ENCODE results near the gene OPCML.

Gene OPCML

DNA sequence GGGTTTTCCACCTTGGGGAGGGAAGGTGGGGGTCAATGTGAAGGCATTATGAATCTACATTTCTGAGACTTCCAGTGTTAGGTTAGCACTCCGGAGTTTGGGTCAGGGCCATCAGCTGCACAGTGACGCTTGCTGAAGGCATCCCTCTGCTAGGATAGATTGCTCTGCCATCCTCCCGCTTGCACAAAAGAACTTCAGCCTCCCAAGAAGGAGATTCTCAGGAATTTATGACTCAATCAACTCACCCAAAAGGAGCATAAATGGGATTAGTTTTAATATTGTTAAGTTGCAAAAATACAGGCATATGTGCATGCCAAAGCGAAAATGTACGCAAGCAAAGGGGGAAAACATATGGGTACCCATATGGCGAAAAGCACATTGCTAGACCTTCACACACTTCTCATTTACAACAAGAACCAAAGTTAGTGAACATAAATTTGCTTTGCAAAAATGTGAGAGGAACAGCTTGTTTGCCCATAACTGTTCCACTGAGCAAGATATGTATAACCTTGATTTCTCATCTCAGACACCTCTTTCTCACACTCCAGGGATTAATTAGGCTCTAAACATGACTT lies 1013.0 kb downstream of the OPCML start:
- no peak for DNase-seq

- no peak for DNase-seq
These were observed 1027.7 kb downstream of the OPCML start for GRCh38 chr11:132504501-132505041.

- no peak for DNase-seq
These were observed 1030.9 kb downstream of the OPCML start for GRCh38 chr11:132501356-132501755.

DNA sequence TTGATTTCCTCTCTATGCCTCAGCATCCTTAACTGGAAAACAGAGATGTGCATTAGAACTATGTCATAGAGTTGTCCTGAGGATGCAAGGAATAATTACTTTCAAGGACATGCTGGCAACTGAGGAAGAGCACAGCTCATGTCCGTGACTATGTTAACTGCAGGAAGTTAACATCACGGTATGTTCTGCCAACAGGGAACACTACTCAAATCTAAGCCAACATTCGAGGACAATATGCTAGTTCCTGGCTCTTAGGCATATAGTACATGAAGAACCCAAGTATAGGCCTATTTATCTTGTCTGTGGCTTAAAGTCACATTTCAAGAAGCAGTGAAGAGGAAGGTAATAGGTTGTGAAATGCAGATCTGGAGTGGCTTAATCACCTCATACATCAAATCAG lies 1032.6 kb downstream of the OPCML start:
- DNase-seq, result no peak

GRCh38 chr11:132496341-132496740 lies 1036.0 kb downstream of the OPCML start:
- no peak for DNase-seq

- no peak for DNase-seq
These were observed 1038.5 kb downstream of the OPCML start for GRCh38 chr11:132493801-132494200.

DNA sequence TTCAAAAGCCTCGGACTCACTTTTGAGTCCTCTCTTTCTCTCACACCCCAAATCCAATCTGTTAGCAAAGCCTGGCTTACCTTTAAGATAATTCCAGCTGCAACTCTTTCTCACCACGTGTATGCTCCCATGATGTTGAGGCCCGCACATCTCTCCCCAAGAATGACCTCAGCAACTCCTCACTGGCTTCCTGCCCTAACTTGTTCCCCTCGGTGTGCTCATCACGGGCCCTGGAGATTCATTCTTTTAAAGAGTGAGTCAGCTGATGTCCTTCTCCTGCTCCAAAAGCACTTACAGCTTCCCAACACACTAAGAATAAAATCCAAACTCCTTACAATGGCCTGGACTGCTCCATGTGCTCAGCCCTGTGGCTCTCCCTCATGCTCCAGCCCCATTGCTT lies 1041.3 kb downstream of the OPCML start:
- DNase-seq, result no peak

GRCh38 chr11:132486060-132486459 lies 1046.2 kb downstream of the OPCML start:
- no peak for DNase-seq

GRCh38 chr11:132475026-132475425 lies 1057.3 kb downstream of the OPCML start:
- DNase-seq, result no peak

- DNase-seq, result no peak
These were observed 1059.7 kb downstream of the OPCML start for GRCh38 chr11:132472411-132473172.

GRCh38 chr11:132471466-132471865 lies 1060.8 kb downstream of the OPCML start:
- no peak for DNase-seq

DNA sequence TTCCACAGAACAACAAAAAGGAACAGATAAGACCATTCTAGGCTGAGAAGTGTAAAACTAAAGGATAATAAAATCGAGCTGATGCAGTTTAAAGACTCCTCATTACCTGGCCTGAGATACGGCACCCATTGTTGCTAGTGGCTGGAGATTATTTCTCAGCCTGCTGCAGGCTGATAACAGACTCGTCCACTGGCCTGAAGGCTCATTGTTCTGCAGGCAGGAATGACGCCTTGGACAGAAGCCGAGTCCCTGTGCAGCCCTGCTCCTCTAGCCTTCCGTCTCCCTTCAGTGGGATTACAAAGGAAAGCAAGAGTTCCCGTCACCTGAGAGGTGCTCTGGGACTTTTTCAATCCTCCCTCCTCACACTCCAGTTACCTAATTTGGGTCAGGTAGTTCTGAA lies 1065.3 kb downstream of the OPCML start:
- no peak for DNase-seq

DNA sequence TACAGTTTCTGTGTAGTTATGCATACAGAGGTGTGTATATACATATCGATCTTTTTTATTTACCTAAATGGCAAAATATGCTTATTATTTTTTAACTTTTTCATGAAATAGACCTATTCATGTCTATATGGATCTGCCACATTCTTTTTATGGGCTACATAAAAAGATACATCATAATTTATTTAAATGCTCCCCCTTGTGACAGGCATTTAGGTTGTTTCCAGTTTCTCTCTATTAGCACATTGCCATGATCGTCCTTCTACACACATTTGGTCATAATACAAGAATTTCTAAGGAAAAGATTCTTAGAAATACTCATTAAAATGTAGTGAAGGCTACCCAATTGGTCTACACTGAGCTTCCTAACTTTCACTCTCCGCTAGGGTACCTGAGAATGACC lies 1067.4 kb downstream of the OPCML start:
- DNase-seq, result no peak

GRCh38 chr11:132464003-132464342 lies 1068.3 kb downstream of the OPCML start:
- no peak for DNase-seq

DNA sequence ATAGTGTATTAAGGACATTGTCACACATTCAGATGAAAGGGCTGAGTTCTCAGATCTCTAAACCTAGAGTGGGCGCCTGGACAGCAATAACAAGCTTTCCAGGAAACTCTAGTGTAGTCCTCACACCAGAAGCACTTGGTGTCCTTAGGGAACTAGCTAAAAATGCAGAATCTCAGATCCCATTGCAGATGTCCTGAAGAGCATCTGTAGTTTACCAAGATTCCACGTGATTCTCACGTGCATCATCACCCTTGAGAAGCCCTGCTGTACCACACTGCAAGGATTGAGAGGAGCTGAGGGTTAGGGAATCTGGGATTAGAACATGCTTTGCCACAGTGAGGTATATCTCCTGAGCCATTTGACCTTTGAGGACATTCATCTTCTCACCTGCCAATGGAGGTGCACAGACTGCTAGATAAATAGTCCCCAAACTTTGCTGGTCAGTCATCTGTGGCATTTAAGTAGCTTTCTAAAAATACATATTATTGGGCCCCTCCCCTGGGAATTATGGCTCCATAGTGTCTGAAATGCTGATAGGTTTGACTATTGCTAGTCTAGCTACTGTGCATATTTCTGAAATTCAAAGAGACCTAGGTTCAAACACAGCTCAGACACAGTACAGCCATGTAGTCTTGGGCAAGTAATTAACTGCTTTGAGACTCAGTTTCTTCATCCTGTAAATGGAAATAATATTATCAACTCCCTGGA lies 1068.9 kb downstream of the OPCML start:
- DNase-seq, result no peak

GRCh38 chr11:132459736-132460135 lies 1072.6 kb downstream of the OPCML start:
- no peak for DNase-seq

GRCh38 chr11:132457445-132457844 lies 1074.9 kb downstream of the OPCML start:
- DNase-seq, result no peak

GRCh38 chr11:132456751-132457328 lies 1075.5 kb downstream of the OPCML start:
- DNase-seq, result no peak

- DNase-seq, result no peak
These were observed 1077.3 kb downstream of the OPCML start for GRCh38 chr11:132455044-132455443.

GRCh38 chr11:132453406-132453805 lies 1078.9 kb downstream of the OPCML start:
- no peak for DNase-seq

GRCh38 chr11:132452616-132453015 lies 1079.7 kb downstream of the OPCML start:
- no peak for DNase-seq

DNA sequence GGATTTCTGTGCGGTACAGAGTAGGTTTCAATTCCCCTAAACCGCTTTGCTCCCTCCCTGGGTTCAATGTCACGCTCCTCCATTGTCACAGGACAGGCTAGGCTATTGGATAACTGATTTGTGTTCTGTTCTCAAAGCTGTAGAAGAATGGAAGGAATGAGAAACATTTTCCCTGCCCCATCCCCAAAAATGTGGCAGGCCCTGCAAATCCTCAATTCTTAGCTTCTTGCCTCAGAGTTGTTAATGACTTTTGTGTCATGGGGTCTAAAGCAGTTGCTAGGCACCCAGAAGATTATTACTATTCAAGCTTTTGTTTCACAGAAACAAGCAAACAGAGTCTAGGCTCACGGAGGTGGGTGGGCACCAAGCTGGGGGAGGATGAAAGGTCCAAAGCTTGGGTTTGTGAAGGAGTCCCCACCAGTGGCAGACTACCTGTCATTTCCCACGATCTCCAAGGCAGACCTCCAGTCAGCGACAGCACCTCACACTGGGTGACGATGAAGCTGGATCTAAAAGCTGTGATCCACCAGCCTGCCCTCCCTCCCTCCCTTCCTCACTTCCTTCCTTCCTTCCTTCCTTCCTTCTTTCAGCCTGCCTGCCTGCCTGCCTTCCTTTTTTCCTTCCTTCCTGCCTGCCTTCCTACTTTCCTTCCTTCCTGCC lies 1080.2 kb downstream of the OPCML start:
- DNase-seq, result no peak

DNA sequence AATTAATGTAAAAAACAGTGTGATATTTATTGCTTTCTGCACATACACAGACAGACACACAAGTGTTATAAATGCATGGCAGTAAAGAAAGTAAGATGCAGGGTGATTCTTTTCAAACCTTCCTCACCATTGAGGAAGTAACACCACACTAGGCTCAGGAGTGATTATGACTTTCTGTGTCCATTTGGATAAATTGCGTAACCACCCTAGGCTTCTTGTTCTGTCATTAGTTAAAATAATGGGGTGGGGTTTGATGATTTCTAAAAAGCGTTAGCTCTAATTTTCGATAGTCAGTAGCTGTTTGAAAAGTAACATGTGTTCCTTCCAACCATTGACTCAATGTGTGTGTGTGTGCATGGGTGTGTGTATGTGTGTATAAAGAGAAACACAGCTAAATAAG lies 1081.7 kb downstream of the OPCML start:
- DNase-seq, result no peak

All from CD4-positive, alpha-beta T cell treated with Interferon alpha-2 for 1 hour (primary cell).